BLaER1 (cell line): ENCODE results near the gene TMEFF1.

Source experiments
- H3K27ac ChIP-seq: shearing (Covaris generic); formaldehyde crosslinking; 2 replicates; pipeline ENCODE4 v1.8.1; 2022
- H3K27me3 ChIP-seq: shearing (Covaris generic); formaldehyde crosslinking; 2 replicates; pipeline ENCODE4 v1.8.1; 2022
- H3K36me3 ChIP-seq: shearing (Covaris generic); formaldehyde crosslinking; 2 replicates; pipeline ENCODE4 v1.8.1; 2022
- H3K4me1 ChIP-seq: shearing (Covaris generic); formaldehyde crosslinking; 2 replicates; pipeline ENCODE4 v1.8.1; 2022
- H3K4me2 ChIP-seq: shearing (Covaris generic); formaldehyde crosslinking; 2 replicates; pipeline ENCODE4 v1.8.1; 2022
- H3K4me3 ChIP-seq: shearing (Covaris generic); formaldehyde crosslinking; 2 replicates; pipeline ENCODE4 v1.8.1; 2022
- H3K9ac ChIP-seq: shearing (Covaris generic); formaldehyde crosslinking; 2 replicates; pipeline ENCODE4 v1.8.1; 2022
- H3K9me3 ChIP-seq: shearing (Covaris generic); formaldehyde crosslinking; 2 replicates; pipeline ENCODE4 v1.8.1; 2022
- H4K20me1 ChIP-seq: shearing (Covaris generic); formaldehyde crosslinking; 2 replicates; pipeline ENCODE4 v1.8.1; 2022
- Cebpa-rat ChIP-seq: shearing (Covaris generic); IDR thresholded peaks from 2 replicates; pipeline ENCODE4 v1.8.1; 2022

The TMEFF1 gene

GRCh38 chr9:100468041-100468440 is 4.9 kb upstream of the TMEFF1 start:
- Histone ChIP-seq H3K27ac (no peak overlapping the region), H3K4me2 (no peak overlapping the region), H3K4me3 (no peak overlapping the region), H3K9me3 (no peaks in the 10 kb centered on the region), H3K27me3 (no peaks in the 10 kb centered on the region), H3K4me1 (peaks cover 6% of the 10 kb centered on the region; the same call in 1 of the 2 replicates), H3K9ac (no peak overlapping the region), H3K36me3 (no peaks in the 10 kb centered on the region), H4K20me1 (no peaks in the 10 kb centered on the region)
- no peak for TF ChIP-seq Cebpa-rat

GRCh38 chr9:100472268-100472667 is 681 bp upstream of the TMEFF1 start:
- Histone ChIP-seq H3K9ac (peak overlapping the region; percentile 87; the same call in 1 of the 2 replicates), H3K27me3 (no peaks in the 10 kb centered on the region), H3K4me2 (peak overlapping the region; percentile 89), H3K27ac (peak overlapping the region; percentile 83; the same call in 1 of the 2 replicates), H3K4me3 (peak overlapping the region; percentile 95), H3K36me3 (no peaks in the 10 kb centered on the region), H3K4me1 (peaks cover 23% of the 10 kb centered on the region), H4K20me1 (peaks cover 8% of the 10 kb centered on the region; the same call in 1 of the 2 replicates), H3K9me3 (no peaks in the 10 kb centered on the region)
- no peak for TF ChIP-seq Cebpa-rat

- Histone ChIP-seq H3K4me2 (peak overlapping the region; percentile 89), H3K36me3 (peaks cover under 1% of the 10 kb centered on the region; the same call in 1 of the 2 replicates), H3K4me1 (peaks cover 23% of the 10 kb centered on the region), H3K4me3 (peak overlapping the region; percentile 95), H4K20me1 (peaks cover 8% of the 10 kb centered on the region; the same call in 1 of the 2 replicates), H3K27me3 (no peaks in the 10 kb centered on the region), H3K9ac (peak overlapping the region; percentile 87), H3K27ac (peak overlapping the region; percentile 83), H3K9me3 (no peaks in the 10 kb centered on the region)
- no peak for TF ChIP-seq Cebpa-rat
Observed at GRCh38 chr9:100473276-100474081, 530 bp downstream of the TMEFF1 start.

GRCh38 chr9:100474082-100474923 is 1.4 kb downstream of the TMEFF1 start:
- peak overlapping the region; percentile 95 for H3K4me3 ChIP-seq
- H3K4me1 ChIP-seq = peaks cover 23% of the 10 kb centered on the region
- H3K36me3 ChIP-seq = peaks cover 7% of the 10 kb centered on the region; the same call in 1 of the 2 replicates
- peaks cover 8% of the 10 kb centered on the region; the same call in 1 of the 2 replicates for H4K20me1 ChIP-seq
- H3K9me3 ChIP-seq = peaks cover 3% of the 10 kb centered on the region
- H3K27me3 ChIP-seq = no peaks in the 10 kb centered on the region
- peak overlapping the region; percentile 87 for H3K9ac ChIP-seq
- H3K4me2 ChIP-seq = peak overlapping the region; percentile 89
- TF ChIP-seq Cebpa-rat = no peak
- H3K27ac ChIP-seq = peak overlapping the region; percentile 83

GRCh38 chr9:100474924-100475276 is 2.0 kb downstream of the TMEFF1 start:
- peaks cover 13% of the 10 kb centered on the region; the same call in 1 of the 2 replicates for H3K36me3 ChIP-seq
- H3K4me2 ChIP-seq = peak overlapping the region; percentile 89
- peak overlapping the region; percentile 95; the same call in 1 of the 2 replicates for H3K4me3 ChIP-seq
- H3K27me3 ChIP-seq = no peaks in the 10 kb centered on the region
- TF ChIP-seq Cebpa-rat = no peak
- peaks cover 9% of the 10 kb centered on the region for H3K9me3 ChIP-seq
- peaks cover 8% of the 10 kb centered on the region; the same call in 1 of the 2 replicates for H4K20me1 ChIP-seq
- H3K9ac ChIP-seq = 0 out of 2 replicates have a peak overlapping the region, but pooled peaks have one; percentile 87
- no peak overlapping the region for H3K27ac ChIP-seq
- peaks cover 23% of the 10 kb centered on the region for H3K4me1 ChIP-seq

- Histone ChIP-seq H3K9me3 (peaks cover 12% of the 10 kb centered on the region), H3K9ac (no peak overlapping the region), H3K36me3 (peaks cover 16% of the 10 kb centered on the region; the same call in 1 of the 2 replicates), H3K27ac (no peak overlapping the region), H3K4me2 (no peak overlapping the region), H3K4me3 (no peak overlapping the region), H3K4me1 (peaks cover 22% of the 10 kb centered on the region), H4K20me1 (peaks cover 8% of the 10 kb centered on the region; the same call in 1 of the 2 replicates), H3K27me3 (no peaks in the 10 kb centered on the region)
- TF ChIP-seq Cebpa-rat = no peak
Observed at GRCh38 chr9:100477241-100477640, 4.3 kb downstream of the TMEFF1 start.

- Histone ChIP-seq H3K27ac (no peak overlapping the region), H4K20me1 (peaks cover 8% of the 10 kb centered on the region; the same call in 1 of the 2 replicates), H3K9ac (no peak overlapping the region), H3K27me3 (no peaks in the 10 kb centered on the region), H3K4me1 (peaks cover 17% of the 10 kb centered on the region), H3K36me3 (peaks cover 16% of the 10 kb centered on the region; the same call in 1 of the 2 replicates), H3K4me2 (no peak overlapping the region), H3K4me3 (no peak overlapping the region), H3K9me3 (peaks cover 12% of the 10 kb centered on the region)
- no peak for TF ChIP-seq Cebpa-rat
Observed at GRCh38 chr9:100478192-100478591, 5.2 kb downstream of the TMEFF1 start.

- H3K9me3 ChIP-seq = peaks cover 18% of the 10 kb centered on the region
- no peak overlapping the region for H3K4me3 ChIP-seq
- H3K9ac ChIP-seq = no peak overlapping the region
- H3K27ac ChIP-seq = no peak overlapping the region
- H3K36me3 ChIP-seq = peaks cover 16% of the 10 kb centered on the region; the same call in 1 of the 2 replicates
- H4K20me1 ChIP-seq = peaks cover 5% of the 10 kb centered on the region; the same call in 1 of the 2 replicates
- no peak overlapping the region for H3K4me2 ChIP-seq
- no peak for TF ChIP-seq Cebpa-rat
- H3K4me1 ChIP-seq = peaks cover 9% of the 10 kb centered on the region
- no peaks in the 10 kb centered on the region for H3K27me3 ChIP-seq
Observed at GRCh38 chr9:100479820-100480219, 6.9 kb downstream of the TMEFF1 start.

- H3K27ac ChIP-seq = no peak overlapping the region
- H3K4me3 ChIP-seq = no peak overlapping the region
- no peaks in the 10 kb centered on the region for H4K20me1 ChIP-seq
- no peaks in the 10 kb centered on the region for H3K27me3 ChIP-seq
- peaks cover 8% of the 10 kb centered on the region for H3K4me1 ChIP-seq
- peaks cover 6% of the 10 kb centered on the region; the same call in 1 of the 2 replicates for H3K9me3 ChIP-seq
- H3K36me3 ChIP-seq = peaks cover under 1% of the 10 kb centered on the region; the same call in 1 of the 2 replicates
- no peak overlapping the region for H3K9ac ChIP-seq
- H3K4me2 ChIP-seq = no peak overlapping the region
- TF ChIP-seq Cebpa-rat = no peak
Observed at GRCh38 chr9:100485196-100485595, 12.2 kb downstream of the TMEFF1 start.
